T-helper 1 cell treated with Interleukin-12 subunit alpha and Interleukin-12 subunit beta and Interleukin-4 antibody, amounts not matched to agents 30 ng/mL and 1 ng/mL, for 36 hours (primary cell): Measurements from ENCODE around the gene DIPK2B. TPM values are rescaled to one million over a fixed set of nuclear protein-coding genes. Genes with fewer than 3 reads are reported as not detected.

Experiments
- intact Hi-C: fragments of 100-400 bp; cut with micrococcal nuclease; formaldehyde crosslinking; loops from one replicate; pipeline ENCODE4 v1.15.1; 2024
- total RNA-seq: library from RNA; stranded (reverse); gene quantifications from 2 replicates; pipeline ENCODE4 v1.2.3, GENCODE V29; 2022

The DIPK2B gene
- total RNA-seq, 1 donor from 2014 or later, result not detected

DNA sequence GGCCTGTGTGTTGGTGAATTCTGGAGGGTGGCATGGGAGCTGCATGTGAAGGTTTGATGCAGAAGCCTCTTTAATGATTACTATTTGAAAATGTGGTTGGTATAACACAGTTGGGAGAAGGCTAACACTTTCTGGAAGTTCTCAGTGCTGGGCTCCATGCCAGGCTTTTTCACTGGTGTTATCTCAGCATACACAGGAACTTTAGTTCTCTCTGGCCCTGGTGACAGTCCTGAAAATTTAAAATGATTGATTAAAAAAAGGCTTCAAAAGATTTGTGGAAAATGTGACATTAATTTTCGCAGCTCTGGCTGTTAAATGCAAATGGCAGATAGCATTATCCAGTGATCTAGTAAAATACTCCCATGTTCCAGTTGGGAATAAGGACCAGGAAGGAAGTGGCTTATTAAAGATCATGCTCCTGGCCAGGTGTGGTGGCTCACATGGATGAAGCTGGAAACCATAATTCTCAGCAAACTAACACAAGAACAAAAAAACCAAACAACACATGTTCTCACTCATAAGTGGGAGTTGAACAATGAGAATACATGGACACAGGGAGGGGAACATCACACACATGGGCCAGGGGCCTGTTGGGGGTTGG, 36.6 kb downstream of the DIPK2B start:
- intact Hi-C loops, result no loop called here

DNA sequence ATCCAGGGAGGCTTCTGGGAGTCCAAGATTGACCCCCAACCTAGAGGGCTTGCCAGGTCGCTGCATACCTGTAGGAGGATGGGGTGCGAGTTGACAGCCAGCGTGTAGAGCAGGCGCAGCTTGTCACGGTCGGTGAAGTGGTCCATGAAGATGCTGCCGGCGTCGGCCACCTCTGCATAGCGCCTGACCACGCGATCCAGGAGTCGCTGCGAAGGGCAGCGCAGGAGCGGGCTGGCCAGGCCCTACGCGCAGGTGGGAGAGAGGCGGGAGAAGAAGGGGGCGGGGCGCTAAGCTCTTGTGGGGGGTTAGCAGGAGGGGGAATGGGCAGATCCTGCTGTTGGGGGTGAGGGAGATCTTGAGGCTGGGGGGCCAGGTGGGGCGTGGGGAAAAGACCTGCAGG, 43.0 kb downstream of the DIPK2B start:
- intact Hi-C loops, result no loop called here

DNA sequence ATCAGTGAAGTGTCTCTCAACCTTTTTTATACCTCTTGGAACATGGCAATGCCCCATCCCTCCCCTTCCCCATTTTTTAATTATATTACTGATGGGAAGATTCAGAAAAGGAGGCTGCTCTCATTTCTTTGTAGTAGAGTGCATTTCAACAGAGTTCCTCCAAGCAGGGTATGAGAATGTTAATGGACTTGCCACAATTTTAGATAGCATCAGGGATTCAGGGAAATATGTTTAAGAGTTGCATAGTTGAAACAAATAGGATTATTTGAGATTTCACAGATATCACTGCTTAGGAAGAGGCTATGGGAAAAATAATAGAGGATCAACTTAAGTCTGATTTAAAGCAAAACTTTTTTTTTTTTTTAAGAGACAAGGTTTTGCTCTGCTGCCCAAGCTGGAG, 46.2 kb downstream of the DIPK2B start:
- intact Hi-C loops, result no loop called here

DNA sequence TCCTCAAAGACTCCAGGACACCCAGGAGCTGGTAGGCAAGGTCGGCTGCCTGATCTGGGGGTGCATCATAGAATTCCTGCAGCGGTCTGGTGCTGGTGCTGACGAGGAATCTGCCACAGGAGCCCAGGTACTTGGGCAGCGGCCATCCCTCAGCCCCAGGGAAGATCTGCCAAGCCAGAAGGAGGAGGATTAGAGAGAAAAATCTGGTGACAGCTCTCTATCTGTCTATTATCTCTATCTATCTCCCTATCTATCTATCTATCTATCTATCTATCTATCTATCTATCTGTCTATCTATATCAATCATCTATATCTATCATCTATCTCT, 46.7 kb downstream of the DIPK2B start:
- intact Hi-C loops, result no loop called here
